ENCODE data around the gene IFIH1. TPM values are rescaled to one million over a fixed set of nuclear protein-coding genes. Genes with fewer than 3 reads are reported as not detected.

IFIH1 gene
- total and polyA plus RNA-seq, 12 donors: 7.8 to 25.6 (median 15.2) TPM

DNA sequence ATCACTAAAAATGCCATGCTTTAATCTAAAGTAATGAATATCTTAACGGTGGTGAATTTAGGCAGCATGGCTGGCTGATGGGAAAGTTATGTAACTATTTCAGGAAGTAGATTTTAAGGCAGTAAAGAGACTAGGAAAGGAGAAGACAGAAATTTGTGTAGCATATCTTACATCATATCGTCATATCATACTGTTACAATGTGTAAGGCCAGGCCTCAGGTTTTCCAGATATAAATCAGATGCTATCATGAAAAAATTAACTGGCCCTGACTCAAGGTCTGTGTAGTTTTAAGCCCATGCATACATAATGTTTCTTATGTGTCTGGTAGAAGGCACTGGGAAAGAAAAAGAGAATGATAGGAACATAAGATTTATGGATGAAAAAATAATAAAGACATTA, 66.3 kb downstream of the IFIH1 start:
- no peaks in the 10 kb centered on the region for H3K4me1 ChIP-seq (replicated peaks in 1 of 2)
- H3K27ac ChIP-seq: no peak overlapping the region
- 73 to 84% (median 76%) methylated on average over 2 of the region's 2 CpGs for WGBS, 4 donors
- no peaks in the 10 kb centered on the region for H3K9me3 ChIP-seq (replicated peaks in 1 of 3)
- TF ChIP-seq, protein P1, sequence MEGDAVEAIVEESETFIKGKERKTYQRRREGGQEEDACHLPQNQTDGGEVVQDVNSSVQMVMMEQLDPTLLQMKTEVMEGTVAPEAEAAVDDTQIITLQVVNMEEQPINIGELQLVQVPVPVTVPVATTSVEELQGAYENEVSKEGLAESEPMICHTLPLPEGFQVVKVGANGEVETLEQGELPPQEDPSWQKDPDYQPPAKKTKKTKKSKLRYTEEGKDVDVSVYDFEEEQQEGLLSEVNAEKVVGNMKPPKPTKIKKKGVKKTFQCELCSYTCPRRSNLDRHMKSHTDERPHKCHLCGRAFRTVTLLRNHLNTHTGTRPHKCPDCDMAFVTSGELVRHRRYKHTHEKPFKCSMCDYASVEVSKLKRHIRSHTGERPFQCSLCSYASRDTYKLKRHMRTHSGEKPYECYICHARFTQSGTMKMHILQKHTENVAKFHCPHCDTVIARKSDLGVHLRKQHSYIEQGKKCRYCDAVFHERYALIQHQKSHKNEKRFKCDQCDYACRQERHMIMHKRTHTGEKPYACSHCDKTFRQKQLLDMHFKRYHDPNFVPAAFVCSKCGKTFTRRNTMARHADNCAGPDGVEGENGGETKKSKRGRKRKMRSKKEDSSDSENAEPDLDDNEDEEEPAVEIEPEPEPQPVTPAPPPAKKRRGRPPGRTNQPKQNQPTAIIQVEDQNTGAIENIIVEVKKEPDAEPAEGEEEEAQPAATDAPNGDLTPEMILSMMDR (IDR thresholded peaks at IDR 0.05): no peak
- no peak for TF ChIP-seq POLR2A (IDR thresholded peaks at IDR 0.05)
- H3K4me3 ChIP-seq: no peak overlapping the region
- H3K36me3 ChIP-seq (replicated peaks in 1 of 2): no peaks in the 10 kb centered on the region
- intact Hi-C loops (cut with DNase I): no loop called here
- no peaks in the 10 kb centered on the region for H3K27me3 ChIP-seq
- no peak for DNase-seq

DNA sequence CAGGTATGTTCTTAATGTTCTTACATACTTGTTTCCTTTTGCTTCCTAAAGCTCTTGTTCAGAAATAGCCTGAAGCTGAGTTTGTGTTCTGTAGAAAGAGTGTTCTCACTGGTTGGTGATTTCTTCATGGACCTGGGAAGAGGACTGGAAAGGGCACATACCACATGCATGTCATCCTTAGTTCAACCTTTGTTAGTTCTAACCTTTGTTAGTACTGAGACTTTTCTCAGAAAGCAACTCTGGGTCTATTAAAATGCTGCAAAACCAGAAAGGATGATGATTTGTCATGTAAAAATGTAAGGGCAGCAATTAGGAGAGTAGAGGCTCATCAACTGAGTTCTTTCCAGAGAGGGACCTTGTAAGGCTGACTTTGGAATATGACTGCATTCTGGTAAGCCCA, 72.7 kb downstream of the IFIH1 start:
- no peaks in the 10 kb centered on the region for H3K27me3 ChIP-seq
- H3K4me3 ChIP-seq: no peak overlapping the region
- peaks cover 0 to 6% of the 10 kb centered on the region in 2 donors for H3K4me1 ChIP-seq (replicated peaks in 1 of 2)
- intact Hi-C loops (cut with DNase I): no loop called here
- TF ChIP-seq POLR2A (IDR thresholded peaks at IDR 0.05): no peak
- TF ChIP-seq, protein P1 (IDR thresholded peaks at IDR 0.05): no peak
- no peaks in the 10 kb centered on the region for H3K36me3 ChIP-seq (replicated peaks in 1 of 2)
- no peak overlapping the region for H3K27ac ChIP-seq
- no peak for DNase-seq
- H3K9me3 ChIP-seq (replicated peaks in 1 of 3): no peaks in the 10 kb centered on the region

DNA sequence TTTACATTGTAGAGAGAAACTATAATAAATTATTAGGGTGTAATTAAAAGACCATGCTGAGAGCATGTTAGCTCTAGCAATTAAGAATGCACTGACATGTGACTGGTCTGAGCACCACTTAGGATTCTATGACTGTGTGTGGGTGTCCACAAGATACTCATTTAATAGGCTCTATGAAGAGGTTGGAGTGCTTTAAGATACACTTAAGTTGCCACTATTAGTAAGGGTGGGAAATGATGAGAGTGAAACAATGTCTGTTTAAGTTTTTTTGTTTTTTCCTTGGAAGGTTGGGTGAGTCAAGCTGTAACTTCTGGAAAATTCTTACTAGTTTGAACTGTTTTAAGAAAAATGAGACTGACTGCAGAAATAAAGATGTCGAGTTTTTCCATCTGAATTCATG, 73.4 kb downstream of the IFIH1 start:
- peaks cover 0 to 6% of the 10 kb centered on the region in 2 donors for H3K4me1 ChIP-seq (replicated peaks in 1 of 2)
- DNase-seq: no peak
- no peaks in the 10 kb centered on the region for H3K36me3 ChIP-seq (replicated peaks in 1 of 2)
- no peak overlapping the region for H3K27ac ChIP-seq
- no peaks in the 10 kb centered on the region for H3K27me3 ChIP-seq
- no peak overlapping the region for H3K4me3 ChIP-seq
- TF ChIP-seq, protein P1 (IDR thresholded peaks at IDR 0.05): no peak
- TF ChIP-seq POLR2A (IDR thresholded peaks at IDR 0.05): no peak
- intact Hi-C loops (cut with DNase I): no loop called here
- H3K9me3 ChIP-seq (replicated peaks in 1 of 3): no peaks in the 10 kb centered on the region
- 66 to 84% (median 76%) methylated on average over 1 of the region's 1 CpG for WGBS, 4 donors

DNA sequence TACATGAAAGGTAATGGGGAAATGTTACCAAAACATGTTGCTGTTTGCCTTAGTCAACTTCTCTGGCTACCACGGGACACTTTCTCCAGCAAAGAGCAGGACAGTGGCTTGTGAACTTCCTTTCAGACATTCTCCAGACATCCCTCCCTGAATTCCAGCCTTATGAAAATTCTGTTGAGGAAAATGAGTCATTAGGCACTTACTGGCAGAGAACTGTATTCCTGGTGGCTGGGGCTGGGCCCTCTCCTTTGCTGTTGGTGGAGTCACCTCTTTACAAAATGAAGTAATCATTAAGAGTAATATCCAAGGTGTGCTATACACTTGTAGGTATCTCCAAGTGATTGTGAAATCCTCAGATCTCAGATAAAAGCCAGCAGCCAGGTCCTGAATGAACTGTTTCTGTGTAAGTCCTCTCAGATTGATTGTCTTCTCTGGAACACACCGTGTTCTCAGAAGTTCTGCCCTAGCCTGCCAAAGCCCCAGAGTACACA, 73.9 kb downstream of the IFIH1 start:
- Histone ChIP-seq H3K27me3 (no peaks in the 10 kb centered on the region), H3K27ac (no peak overlapping the region), H3K4me1 (replicated peaks in 1 of 2) (peaks cover 0 to 6% of the 10 kb centered on the region in 2 donors), H3K36me3 (replicated peaks in 1 of 2) (no peaks in the 10 kb centered on the region), H3K9me3 (replicated peaks in 1 of 3) (no peaks in the 10 kb centered on the region), H3K4me3 (no peak overlapping the region)
- intact Hi-C loops (cut with DNase I): no loop called here
- TF ChIP-seq POLR2A (IDR thresholded peaks at IDR 0.05): no peak
- TF ChIP-seq, protein P1 (IDR thresholded peaks at IDR 0.05): no peak
- no peak for DNase-seq
- 69 to 85% (median 82%) methylated on average over 2 of the region's 2 CpGs for WGBS, 4 donors
